Measurements from ENCODE around the gene SRXN1.

The SRXN1 gene

DNA sequence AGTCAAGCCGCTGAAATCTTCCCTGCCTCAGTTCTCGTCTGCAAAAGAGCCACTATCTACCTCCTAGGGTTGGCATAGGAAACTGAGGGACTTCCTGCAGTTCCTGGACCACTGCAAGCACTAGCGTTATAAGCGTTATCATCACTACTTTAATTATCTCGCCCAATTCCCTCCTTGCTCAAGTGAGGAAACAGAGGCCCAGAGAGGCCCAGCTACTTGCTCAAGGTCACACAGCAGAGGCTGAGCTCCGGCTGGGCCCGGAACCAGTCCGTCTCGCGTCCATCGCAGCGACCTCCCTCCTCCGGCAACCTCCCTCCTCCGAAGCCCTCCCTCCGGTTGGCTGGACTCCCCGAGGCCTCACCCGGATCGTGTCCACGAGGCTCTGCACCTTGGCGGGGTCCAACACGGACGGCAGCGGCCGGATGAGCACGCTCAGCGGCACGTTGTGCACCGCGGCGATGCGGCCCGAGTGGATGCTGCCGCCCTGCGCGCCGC is 338 bp downstream of the SRXN1 start:
- Histone ChIP-seq H3K4me3 (ENCODE audit: low read depth, low read length) (peak overlapping the region; percentile 59), H3K36me3 (ENCODE audit: control insufficient read depth in 2 of 2, insufficient read depth in 1 of 2, low read length in 2 of 2) (peaks cover 5 to 36% of the 10 kb centered on the region in 2 experiments; a peak in 2 of 3 replicates), H3K27ac (ENCODE audit: extremely low read depth, low read depth, low read length) (peak overlapping the region; percentile 77), H3K4me1 (ENCODE audit: control insufficient read depth, insufficient read depth, low read length) (no peaks in the 10 kb centered on the region), H3K9me3 (ENCODE audit: control insufficient read depth, insufficient read depth, low read depth, low read length) (no peaks in the 10 kb centered on the region)
- POLR2A ChIA-PET = interaction anchor here (0.9 kb wide), 1 partner anchor 91 kb away, joined by 3 read pairs; no protein-coding TSS in a partner anchor
- CTCF ChIA-PET = interaction anchor here (0.6 to 3.1 kb wide), 9 partner anchors 12 to 172 kb away, joined by 3 to 15 read pairs (median 5); no protein-coding TSS in a partner anchor
- TF ChIP-seq, protein P1, sequence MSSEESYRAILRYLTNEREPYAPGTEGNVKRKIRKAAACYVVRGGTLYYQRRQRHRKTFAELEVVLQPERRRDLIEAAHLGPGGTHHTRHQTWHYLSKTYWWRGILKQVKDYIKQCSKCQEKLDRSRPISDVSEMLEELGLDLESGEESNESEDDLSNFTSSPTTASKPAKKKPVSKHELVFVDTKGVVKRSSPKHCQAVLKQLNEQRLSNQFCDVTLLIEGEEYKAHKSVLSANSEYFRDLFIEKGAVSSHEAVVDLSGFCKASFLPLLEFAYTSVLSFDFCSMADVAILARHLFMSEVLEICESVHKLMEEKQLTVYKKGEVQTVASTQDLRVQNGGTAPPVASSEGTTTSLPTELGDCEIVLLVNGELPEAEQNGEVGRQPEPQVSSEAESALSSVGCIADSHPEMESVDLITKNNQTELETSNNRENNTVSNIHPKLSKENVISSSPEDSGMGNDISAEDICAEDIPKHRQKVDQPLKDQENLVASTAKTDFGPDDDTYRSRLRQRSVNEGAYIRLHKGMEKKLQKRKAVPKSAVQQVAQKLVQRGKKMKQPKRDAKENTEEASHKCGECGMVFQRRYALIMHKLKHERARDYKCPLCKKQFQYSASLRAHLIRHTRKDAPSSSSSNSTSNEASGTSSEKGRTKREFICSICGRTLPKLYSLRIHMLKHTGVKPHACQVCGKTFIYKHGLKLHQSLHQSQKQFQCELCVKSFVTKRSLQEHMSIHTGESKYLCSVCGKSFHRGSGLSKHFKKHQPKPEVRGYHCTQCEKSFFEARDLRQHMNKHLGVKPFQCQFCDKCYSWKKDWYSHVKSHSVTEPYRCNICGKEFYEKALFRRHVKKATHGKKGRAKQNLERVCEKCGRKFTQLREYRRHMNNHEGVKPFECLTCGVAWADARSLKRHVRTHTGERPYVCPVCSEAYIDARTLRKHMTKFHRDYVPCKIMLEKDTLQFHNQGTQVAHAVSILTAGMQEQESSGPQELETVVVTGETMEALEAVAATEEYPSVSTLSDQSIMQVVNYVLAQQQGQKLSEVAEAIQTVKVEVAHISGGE (tag by site-specific recombination; conservative IDR thresholded peaks at IDR 0.05; ENCODE audit: low read depth) = 0 out of 2 replicates have a peak, but pooled peaks have one; percentile 18
- TF ChIP-seq ZNF555 (tag by site-specific recombination; conservative IDR thresholded peaks at IDR 0.05) = no peak
- no peak for TF ChIP-seq MEIS1 (CRISPR knock-in tag; IDR thresholded peaks at IDR 0.05; ENCODE audit: borderline replicate concordance)
- TF ChIP-seq, protein P2, sequence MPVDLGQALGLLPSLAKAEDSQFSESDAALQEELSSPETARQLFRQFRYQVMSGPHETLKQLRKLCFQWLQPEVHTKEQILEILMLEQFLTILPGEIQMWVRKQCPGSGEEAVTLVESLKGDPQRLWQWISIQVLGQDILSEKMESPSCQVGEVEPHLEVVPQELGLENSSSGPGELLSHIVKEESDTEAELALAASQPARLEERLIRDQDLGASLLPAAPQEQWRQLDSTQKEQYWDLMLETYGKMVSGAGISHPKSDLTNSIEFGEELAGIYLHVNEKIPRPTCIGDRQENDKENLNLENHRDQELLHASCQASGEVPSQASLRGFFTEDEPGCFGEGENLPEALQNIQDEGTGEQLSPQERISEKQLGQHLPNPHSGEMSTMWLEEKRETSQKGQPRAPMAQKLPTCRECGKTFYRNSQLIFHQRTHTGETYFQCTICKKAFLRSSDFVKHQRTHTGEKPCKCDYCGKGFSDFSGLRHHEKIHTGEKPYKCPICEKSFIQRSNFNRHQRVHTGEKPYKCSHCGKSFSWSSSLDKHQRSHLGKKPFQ (tag by site-specific recombination; IDR thresholded peaks at IDR 0.05) = peak; percentile 17; the same call in 1 of the 2 replicates
- 0 out of 2 replicates have a peak, but pooled peaks have one; percentile 76 for TF ChIP-seq HOXC10 (CRISPR knock-in tag; IDR thresholded peaks at IDR 0.05)
- 0 out of 2 replicates have a peak, but pooled peaks have one; percentile 47 for TF ChIP-seq ZNF580 (tag by site-specific recombination; IDR thresholded peaks at IDR 0.05)
- TF ChIP-seq ZNF830 (tag by site-specific recombination; IDR thresholded peaks at IDR 0.05; ENCODE audit: low read depth) = no peak
- no peak for TF ChIP-seq SETDB1 (IDR thresholded peaks at IDR 0.05; ENCODE audit: insufficient read length, low read length)
- TF ChIP-seq ZNF777 (tag by site-specific recombination; IDR thresholded peaks at IDR 0.05; ENCODE audit: borderline replicate concordance) = peak; percentile 49; the same call in 1 of the 2 replicates
- TF ChIP-seq ZNF324 (tag by site-specific recombination; IDR thresholded peaks at IDR 0.05) = 0 out of 2 replicates have a peak, but pooled peaks have one; percentile 35
- no peak for TF ChIP-seq ZNF585B (tag by site-specific recombination; IDR thresholded peaks at IDR 0.05)
- no peak for TF ChIP-seq ZXDB (tag by site-specific recombination; IDR thresholded peaks at IDR 0.05)
- TF ChIP-seq SP7 (tag by site-specific recombination; IDR thresholded peaks at IDR 0.05) = peak; percentile 23; the same call in 1 of the 2 replicates
- peak; percentile 49; the same call in 1 of the 2 replicates for TF ChIP-seq ZNF639 (tag by site-specific recombination; IDR thresholded peaks at IDR 0.05)
- no peak for TF ChIP-seq ZNF549 (tag by site-specific recombination; IDR thresholded peaks at IDR 0.05)
- no peak for TF ChIP-seq ZFHX2 (tag by site-specific recombination; conservative IDR thresholded peaks at IDR 0.05)
- TF ChIP-seq ZNF473 (tag by site-specific recombination; IDR thresholded peaks at IDR 0.05) = no peak
- peak; percentile 55 for TF ChIP-seq SP2 (tag by site-specific recombination; IDR thresholded peaks at IDR 0.05)
- TF ChIP-seq, protein P3, sequence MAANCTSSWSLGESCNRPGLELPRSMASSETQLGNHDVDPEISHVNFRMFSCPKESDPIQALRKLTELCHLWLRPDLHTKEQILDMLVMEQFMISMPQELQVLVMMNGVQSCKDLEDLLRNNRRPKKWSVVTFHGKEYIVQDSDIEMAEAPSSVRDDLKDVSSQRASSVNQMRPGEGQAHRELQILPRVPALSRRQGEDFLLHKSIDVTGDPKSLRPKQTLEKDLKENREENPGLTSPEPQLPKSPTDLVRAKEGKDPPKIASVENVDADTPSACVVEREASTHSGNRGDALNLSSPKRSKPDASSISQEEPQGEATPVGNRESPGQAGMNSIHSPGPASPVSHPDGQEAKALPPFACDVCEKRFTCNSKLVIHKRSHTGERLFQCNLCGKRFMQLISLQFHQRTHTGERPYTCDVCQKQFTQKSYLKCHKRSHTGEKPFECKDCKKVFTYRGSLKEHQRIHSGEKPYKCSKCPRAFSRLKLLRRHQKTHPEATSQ (tag by site-specific recombination; IDR thresholded peaks at IDR 0.05) = peak; percentile 37; the same call in 1 of the 2 replicates
- TF ChIP-seq REPIN1 (tag by site-specific recombination; IDR thresholded peaks at IDR 0.05; ENCODE audit: low read depth) = 0 out of 2 replicates have a peak, but pooled peaks have one; percentile 14
- TF ChIP-seq ZNF335 (tag by site-specific recombination; conservative IDR thresholded peaks at IDR 0.05) = peak; percentile 36; the same call in 1 of the 2 replicates
- no peak for TF ChIP-seq ZNF426 (tag by site-specific recombination; IDR thresholded peaks at IDR 0.05)
- TF ChIP-seq ZBTB20 (tag by site-specific recombination; IDR thresholded peaks at IDR 0.05) = peak; percentile 28; the same call in 1 of the 2 replicates
- TF ChIP-seq ZNF692 (tag by site-specific recombination; IDR thresholded peaks at IDR 0.05) = peak; percentile 75
- TF ChIP-seq, protein P4, sequence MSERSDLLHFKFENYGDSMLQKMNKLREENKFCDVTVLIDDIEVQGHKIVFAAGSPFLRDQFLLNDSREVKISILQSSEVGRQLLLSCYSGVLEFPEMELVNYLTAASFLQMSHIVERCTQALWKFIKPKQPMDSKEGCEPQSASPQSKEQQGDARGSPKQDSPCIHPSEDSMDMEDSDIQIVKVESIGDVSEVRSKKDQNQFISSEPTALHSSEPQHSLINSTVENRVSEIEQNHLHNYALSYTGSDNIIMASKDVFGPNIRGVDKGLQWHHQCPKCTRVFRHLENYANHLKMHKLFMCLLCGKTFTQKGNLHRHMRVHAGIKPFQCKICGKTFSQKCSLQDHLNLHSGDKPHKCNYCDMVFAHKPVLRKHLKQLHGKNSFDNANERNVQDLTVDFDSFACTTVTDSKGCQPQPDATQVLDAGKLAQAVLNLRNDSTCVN (tag by site-specific recombination; optimal IDR thresholded peaks at IDR 0.05) = peak; percentile 66
- TF ChIP-seq ZNF10 (tag by site-specific recombination; IDR thresholded peaks at IDR 0.05) = no peak
- TF ChIP-seq ZNF843 (tag by site-specific recombination; IDR thresholded peaks at IDR 0.05) = no peak

All from HEK293 (cell line).